GM18868 (cell line): ENCODE data around the gene NLRC3.

Source experiments
- ATAC-seq: cut with Tn5 transposase; IDR thresholded peaks from one replicate; pipeline ENCODE4 v1.9.1; 2021; ENCODE audit warnings: mild to moderate bottlenecking, moderate library complexity; ENCODE audit not compliant: unreplicated experiment

Gene NLRC3

DNA sequence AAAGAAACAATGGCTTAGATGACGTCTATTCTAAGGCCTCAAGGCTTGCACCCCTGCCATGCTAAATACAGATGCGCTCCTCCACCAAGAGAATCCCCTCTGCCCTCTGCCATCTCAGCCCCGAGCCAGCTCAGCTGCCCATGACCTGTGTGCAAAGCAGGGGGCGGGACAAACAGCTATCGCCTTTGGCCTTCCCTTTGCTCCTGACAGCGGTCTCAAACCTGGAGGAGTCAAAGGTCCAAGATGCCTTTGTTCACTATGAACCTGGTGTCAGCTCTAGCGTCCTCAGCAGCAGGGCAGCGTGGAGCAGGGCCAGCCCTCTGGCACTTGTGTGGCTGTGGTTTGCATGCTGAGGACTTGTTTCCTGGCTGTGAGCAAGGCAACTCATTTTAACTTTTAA, 21.9 kb upstream of the NLRC3 start:
- no peak for ATAC-seq

DNA sequence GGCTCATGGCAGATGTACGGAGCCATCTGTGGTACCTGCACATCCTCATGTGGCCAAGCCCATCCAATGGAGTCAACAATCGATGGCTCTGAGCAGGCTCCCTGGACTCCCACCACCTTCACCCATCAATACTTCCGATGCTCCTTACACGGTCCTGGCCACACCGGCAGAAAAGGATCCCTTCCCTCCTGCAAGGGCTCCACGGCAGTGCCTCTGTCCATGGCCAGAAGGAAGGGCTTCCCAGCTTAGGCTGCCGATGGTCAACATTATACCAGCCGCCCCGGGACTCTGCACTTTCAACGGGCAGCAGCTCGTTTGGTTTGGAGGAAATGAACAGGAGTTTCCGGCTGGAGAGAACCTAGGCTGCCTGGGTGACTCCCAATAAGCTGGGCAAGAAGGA, 21.0 kb upstream of the NLRC3 start:
- no peak for ATAC-seq

DNA sequence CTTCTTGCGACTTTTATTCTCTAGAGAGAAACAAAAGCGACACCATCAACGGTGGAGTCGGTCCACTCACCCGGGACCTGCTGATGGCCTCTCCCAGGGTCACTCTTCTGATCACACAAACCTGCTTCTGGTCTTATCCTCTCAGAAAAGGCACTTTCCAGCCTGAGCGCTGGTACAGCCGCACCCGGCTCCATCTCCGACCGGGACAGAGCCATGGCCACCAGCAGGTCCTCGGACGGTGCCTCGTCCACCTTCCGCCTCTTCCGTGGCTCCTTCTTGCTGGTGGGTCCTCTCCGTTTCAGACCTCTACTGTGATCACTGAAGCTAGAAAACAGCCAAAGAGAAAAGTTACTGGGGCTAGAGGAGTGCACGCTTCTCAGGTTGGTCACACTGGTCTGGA, 20.5 kb upstream of the NLRC3 start:
- no peak for ATAC-seq

DNA sequence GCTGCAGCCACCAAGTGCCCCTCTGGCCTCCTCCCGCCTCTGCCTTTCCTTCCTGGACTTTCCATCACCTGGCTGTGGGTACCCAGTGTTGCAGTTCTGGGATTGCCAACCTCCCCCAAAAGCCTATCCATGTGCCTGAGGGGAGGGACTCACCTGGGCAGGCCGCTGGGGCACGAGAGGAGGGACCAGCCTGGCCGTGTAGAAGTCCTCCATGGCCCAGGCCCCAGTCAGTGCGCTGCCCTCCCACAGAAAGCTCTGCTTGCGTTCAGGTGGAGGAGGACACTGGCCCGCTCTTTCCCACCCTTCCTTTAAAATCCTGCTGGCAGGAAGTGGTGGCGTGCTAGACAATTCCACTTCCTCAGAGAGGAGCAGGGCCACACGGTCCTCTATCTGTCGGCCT, 20.0 kb upstream of the NLRC3 start:
- no peak for ATAC-seq

DNA sequence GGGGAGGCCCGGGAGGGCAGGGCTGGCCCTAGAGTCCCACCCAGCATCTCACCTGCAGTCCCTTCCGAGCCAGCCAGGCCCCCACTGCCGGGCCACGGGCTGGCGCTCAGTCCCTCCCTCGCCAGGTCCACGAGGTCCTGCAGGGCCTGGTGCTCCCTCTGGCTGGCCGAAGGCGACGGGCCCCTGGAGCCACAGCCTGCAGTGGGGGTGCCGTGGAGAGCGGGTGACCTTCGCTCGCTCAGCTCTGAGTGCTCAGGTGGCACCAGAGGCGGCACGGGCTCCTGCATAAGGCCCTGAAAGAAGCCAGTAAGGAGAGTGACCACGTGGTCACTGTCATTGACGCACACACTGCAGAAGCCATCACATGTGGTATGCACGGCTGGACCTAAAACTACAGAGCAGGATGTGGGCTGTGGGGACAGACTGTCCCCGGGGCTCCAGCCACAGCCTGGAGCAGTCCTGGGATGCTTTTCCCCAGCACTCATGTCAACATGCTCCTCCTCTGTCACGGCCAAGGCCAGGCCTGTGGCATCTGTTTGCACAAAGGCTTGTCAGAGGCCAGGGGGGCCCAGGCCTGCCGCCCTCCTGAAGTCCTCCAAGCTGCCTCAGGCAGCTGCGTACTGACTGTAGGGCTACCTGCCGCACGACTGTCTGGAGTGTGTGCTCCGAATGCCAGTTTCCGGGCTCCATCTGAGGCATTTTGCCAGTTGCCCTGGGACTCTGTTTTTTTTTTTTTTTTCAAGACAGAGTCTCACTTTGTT, 19.1 kb upstream of the NLRC3 start:
- ATAC-seq: no peak

DNA sequence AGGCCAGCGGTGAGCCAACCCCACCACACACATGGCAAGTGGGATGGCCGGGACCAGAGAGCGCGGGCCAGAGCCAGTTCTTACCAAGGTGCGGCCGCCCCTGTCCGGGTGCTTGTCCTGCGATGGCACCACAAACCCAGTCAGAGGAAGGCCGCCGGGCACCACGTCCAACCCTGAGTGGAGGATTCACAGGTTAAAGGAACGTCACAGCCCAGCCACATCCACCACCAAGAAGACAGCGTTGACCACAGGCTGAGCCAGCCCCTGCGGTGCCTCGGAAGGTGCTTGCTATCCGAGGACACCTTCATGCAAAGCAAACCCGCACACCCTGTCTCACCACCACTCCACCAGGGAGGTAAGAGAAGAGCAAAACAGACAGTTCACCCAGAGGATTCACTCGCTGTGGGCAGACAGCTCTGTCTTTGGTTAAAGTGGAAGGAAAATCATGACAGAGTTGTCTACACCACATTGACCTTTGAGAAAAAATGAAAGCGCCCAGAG, 18.4 kb upstream of the NLRC3 start:
- ATAC-seq: no peak

DNA sequence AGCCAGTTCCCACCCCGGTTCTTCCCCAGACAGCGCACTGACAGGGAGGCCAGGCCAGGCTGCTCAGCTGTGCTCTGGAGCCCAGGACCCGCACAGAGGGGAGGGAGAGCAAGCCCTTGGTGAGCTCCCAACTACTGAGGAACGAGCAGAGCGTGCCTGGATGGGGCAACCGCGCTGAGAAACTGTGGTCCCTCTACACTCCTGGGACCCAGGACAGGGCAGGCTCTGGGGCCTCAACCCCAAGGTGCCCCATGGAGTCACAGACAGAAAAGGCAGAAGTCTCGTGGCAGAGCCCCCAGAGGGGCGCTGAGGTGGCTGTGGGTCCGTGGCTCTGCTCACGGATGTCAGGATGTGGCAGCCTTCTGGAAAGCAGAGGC, 17.9 kb upstream of the NLRC3 start:
- no peak for ATAC-seq

DNA sequence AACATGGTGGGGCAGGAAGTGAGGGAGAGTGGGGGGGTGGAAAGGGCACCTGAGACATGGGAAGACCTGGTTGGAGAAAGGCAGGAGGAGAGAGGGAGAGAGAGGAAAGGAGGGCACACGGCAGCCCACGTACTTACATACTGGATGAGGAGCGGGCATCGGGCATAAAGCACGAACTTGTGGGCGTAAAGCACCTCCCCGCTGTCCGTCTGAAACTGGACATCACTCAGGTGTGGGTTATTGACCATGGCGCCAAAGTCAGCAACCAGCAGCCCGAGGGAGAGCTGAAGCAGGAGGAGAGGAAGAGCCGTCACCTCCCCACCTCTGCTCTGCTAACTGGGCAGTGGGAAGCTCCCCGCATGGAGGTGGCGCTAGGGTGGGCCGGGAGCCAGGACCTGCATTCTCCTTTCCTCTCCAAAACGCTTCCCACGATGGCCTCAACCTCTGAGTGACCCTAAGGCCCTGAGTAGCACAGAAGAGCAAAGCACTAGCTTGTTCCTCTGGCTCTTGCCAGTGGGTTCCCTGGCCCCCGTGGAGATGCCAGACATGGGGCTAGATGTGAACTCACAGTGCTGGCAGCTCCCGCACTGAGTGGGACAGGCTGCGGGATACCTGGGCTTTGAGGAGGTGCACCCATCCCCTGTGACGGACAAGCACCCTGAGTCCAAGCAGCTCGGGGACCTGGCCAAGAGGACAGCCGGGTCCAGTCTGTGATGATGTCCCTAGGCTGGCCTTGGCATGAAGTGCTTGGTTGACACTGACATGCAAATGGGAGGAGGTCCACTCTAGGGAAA, 17.3 kb upstream of the NLRC3 start:
- no peak for ATAC-seq

DNA sequence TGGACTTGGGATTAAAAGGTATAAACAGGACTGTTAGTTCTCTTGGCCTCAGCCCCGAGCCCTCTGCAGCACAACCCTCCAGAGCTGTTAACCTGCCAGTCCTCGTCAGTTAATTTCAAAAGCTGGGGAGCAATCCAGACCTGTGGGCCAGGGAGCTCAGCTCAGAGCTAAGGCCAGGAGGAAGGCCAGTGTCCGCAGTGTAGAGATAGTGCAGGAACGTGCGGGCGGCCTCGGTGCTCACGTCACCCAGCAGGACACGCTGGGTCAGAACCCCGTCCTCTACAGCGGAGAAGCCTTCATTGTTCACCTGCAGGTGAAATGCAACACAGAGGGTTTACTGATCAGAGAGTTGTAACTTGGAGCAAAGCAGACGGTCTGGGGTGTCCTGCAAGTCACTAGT, 15.4 kb upstream of the NLRC3 start:
- ATAC-seq: no peak

DNA sequence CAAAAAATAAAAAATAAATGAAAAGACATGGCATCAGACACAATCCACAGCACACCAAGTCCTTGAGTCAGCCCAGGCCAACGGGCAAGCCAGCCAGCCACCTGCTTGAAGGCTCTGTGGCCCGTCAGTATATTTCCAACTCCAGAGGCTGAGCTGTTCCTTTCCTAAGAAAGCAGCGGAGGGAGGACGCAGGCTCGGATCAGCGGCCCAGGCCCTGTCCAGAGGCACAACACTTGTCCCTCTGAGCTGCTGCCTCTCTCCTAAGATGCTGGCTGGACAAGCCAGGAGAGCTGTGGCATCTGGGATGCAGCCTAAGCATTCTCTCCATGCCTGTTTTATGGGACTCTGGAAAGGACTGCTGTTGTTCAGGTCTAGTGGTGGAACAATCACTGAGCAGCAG, 14.8 kb upstream of the NLRC3 start:
- no peak for ATAC-seq

DNA sequence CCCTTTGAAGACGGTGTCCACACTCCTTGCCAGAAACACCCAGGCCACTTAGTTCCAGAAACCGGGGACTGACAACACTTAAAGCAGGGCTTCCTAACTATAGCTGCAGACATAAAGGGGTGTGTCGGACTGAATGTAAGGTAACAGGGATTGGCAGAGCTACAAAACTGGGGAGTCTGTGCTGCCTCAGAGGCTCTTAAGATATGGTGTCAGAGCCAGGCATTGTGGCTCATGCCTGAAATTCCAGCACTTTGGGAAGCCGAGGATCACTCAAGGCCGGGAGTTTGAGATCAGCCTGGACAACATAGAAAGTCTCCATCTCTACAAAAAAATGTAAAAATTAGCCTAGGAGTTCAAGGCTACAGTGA, 14.2 kb upstream of the NLRC3 start:
- ATAC-seq: no peak

DNA sequence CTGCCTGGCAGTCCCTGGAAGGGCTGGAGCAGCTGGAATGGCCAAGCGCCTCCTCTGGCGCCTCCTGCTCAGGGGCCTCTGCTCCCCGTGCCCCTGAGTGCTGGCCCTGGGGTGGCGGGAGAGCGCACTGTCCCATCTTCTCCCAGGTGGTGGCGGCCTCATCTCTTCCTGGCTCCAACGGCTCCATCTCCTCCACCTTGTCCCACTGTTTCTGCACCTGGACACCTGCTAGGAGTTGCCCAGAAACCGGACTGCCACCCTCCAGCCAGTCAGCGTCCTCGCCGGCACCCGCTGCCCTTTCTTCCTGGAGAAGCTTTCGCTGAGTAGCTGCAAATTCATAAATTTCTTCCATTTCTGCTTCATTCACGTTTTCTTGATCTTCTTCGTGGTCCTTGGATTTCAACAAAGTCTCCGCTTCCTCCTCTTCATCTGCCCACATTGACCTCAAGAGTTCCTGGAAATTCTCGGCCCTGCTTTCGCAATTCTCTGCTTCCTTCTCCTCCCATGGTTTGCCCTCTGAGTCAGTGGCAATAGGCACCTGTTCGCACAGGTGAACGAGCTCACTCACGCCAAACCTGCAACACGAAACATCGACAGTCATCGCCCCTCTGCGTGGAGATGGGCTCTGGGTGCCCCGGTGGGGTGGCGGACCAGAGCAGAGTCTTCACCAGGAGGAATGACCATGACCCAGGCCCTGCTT, 13.7 kb upstream of the NLRC3 start:
- ATAC-seq: no peak

DNA sequence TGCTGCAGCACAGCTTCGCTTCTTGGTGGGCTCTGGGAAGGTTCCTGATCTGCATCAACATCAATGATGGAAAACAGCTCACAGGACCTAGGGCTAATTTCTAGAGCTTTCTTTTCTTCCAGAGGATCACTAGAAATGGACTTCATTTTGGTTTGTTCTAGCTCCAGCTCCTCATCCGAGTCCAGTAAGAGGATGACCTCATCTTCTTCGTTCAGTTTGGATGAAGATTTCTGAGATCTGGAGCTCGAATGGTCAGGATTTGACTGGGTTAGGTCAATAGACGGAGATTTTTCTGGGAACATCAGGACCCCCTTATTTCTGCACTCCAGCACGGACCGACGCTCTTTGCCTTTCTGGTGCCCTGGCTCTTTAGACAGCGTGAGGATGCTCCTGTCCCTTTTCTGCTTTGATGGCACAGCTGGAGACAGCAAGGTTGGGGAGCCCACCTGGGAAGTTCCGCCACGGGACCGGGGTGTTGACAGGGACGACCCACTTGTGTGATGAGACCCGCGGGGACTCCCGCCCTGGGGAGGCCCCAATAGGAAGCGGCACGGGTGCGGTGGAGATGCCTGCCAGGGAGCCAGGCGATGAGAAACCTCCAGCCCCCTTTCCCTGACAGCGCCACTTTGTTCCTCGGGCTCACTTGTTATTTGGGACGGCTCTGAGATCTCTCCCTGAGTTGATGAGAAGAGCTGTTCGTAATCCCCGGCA, 12.9 kb upstream of the NLRC3 start:
- no peak for ATAC-seq

DNA sequence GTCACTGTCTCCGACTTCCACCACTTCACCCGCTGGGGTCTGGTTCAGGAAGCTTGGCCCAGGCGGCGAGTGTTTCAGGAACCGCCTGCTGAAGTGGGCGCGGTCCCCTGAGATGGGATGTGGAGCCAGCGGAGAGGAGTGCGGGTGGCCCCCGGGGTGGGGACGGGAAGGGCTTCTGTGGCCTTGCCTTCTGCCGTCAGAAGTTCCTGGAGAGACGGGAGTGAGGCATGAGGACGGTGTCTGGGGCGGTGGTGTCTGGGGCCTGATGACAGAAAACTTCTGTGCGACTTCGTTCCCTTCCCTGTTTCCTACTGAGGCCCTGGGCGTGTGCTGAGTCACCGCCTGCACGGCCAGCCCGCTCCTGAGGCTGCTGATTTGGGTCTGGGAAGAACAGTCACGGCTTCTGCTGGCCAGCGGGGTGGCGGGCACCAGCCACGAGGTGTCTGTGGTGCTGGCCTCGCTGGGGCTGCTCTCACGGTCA, 12.3 kb upstream of the NLRC3 start:
- ATAC-seq: no peak

DNA sequence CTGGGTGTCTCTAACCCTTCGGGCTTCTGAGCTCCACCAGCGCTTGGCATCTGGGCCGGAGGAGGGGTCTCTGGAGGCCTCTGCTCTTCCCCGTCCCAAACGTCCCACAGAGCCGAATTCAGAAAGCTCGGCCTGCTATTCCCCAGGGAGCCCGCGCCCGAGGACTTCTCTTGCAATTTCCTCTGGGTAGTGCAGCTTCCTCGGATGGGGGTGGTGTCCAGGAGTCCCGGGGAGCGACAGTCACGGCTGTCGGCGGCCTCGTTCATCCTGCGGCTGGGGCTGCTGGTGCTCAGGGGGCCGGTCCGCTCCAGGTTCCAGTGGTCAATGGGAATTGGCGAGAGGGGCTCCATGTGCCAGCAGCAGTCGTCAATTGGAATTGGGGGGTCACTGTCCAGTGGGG, 11.8 kb upstream of the NLRC3 start:
- ATAC-seq: no peak

DNA sequence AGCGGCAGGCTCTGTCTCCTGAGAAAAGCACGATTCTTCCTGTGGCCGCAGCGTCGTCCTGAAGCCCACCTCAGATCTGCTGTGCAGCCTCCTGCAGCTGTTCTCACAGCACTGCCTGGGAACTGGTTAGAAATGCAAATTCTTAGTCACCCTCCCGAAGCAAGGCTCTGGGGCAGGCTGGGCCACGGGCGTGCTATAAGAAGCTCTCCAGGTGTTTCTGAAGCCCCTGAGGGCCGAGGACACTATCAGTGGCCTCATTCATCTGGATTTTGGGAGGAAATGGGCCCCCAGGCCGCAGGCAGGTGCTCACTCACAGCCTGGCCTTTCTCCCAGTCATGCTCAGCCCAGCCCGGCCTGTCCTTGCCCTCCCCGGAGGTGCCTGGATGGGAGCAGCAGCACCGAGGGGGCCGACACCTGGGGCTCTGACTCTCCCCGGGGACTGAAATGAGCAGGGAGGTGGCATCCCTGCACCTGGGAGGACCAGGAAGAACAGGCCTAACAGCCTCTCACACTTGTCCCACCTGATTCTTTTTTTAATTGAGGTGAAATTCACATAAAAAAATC, 10.4 kb upstream of the NLRC3 start:
- no peak for ATAC-seq

DNA sequence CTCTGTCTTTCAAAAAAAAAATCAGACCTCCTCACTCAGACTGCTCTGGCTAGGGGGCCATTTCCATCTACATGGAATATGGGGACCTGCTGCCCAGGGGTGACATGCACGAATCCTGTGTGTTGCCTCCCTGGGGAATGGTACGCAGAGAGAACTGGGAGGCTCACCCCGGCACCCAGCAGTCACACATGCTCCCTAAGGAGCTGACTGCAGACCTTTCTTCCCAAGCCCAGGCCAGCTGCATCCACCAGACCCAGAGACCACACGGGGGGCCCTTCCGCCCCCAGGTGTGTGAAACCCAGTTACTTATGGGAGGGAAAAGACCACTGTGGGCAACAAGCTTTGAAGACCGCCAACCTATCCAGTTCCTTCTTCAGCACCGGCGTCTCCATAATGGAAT, 7.2 kb upstream of the NLRC3 start:
- no peak for ATAC-seq

DNA sequence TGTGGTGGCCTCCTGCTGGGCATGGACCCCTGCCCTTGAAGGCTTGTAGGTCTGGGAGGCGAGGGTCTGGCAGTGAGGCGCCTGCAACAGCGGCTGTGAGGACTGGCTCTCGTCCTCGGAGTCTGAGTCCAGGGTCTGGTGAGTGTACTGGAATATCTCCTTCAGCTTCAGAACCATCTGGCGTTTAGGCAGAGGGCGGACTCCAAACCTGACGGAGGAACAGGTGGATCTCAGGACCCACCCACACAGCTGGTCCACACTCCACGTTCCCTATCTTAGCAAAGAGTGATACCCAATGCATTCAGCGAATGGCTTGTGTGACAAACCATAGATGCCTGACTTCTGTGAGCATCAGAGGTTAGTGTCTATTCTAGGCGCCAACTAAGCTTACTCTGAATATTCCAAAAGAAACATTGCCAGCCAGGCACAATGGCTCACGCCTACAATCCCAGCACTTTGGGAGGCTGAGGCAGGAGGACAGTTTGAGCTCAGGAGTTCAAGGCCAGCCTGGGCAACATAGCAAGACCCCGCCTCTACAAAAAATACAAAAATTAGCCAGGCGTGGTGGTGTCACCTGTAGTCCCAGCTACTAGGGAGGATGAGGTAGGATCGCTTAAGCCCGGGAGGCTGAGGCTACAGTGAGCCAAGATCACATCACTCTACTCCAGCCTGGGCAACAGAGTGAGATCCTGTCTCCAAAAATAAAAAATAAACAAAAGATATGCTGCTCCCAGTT, 6.3 kb upstream of the NLRC3 start:
- no peak for ATAC-seq

DNA sequence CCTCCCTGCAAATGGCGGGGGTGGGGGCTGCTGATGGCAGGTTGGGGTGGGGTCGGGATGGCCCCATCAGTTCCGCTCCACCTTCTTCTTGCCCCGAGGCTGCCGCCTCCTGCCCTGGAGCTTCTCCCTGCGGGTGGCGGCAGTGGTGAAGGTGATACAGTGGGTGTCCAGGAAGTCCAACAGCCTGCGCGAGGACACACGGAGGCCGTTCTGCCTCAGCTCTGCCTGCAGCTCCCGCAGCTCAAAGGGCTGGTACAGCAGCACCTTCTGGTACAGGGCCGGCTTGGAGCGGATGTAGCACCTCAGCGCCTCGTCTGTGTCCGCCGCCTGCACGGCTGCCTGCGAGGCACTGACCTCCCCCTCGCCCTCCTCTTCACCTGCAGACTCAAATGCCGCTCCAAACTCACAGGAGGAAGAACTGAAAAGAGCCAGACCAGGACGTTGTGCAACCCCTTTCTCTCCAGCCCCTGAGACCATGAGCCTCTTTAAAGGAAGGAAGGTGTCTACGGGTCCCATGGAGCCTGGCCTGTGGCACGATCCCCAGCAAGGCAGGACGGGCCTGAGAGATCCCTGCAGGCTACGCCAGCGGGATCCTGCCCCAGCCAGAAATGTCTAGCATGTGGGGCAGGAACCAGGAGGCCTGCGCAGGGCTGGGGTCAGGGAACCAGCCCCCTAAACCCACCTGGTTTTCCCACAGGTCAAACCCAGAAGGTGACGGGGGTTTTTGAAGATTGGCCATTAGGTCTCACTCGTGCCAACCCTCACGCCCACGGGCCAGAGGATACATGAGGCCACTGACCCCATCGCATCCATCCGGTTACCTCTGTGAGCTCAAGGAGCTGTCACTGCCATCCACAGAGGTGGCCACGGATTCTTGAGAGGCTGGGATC, 5.3 kb upstream of the NLRC3 start:
- ATAC-seq: no peak
